ENCODE measurements around the gene NUDT19.

DNA sequence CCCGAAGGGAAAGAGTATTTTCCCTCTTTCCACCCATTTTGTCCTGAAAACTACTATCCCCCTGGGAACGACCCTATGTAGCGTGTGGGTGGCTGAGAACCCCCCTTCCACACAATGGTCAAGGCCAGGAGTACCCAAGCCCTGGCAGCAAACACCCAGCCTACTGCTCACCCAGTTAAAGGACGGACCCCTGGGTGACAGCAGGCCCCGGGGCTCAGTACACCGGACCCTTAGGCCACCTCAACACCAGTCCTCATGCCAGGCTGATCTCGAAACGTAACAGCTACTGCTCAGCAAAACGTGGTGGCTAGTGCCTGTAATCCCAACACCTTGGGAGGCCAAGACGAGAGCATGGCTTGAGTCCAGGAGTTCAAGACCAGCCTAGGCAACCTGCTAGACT lies 18.0 kb upstream of the NUDT19 start:
- TF ChIP-seq CTCF (IDR thresholded peaks at IDR 0.05) (no peak), POLR2A (IDR thresholded peaks at IDR 0.05) (no peak)

Measured in thyroid gland (tissue), 4 donors.